Hepatocyte (in vitro differentiated cells): Measurements from ENCODE around the gene CCDC150.

Experiments
- CTCF ChIP-seq: fragments of 200-600 bp; sonication (generic); IDR thresholded peaks from 2 replicates; pipeline ENCODE4 v1.5.1; 2016; ENCODE audit warnings: antibody characterized with exemption, mild to moderate bottlenecking; ENCODE audit not compliant: poor library complexity
- EZH2 ChIP-seq: fragments of 200-600 bp; sonication (generic); IDR thresholded peaks from 2 replicates; pipeline ENCODE4 v1.6.1; 2016; ENCODE audit warnings: antibody characterized with exemption, mild to moderate bottlenecking, borderline replicate concordance
- EZH2phosphoT487 ChIP-seq: fragments of 200-600 bp; sonication (generic); IDR thresholded peaks from one replicate; pipeline ENCODE4 v1.6.1; 2018; ENCODE audit warnings: antibody characterized with exemption, mild to moderate bottlenecking, low read depth, moderate library complexity; ENCODE audit not compliant: unreplicated experiment, severe bottlenecking

GRCh38 chr2:196712867-196713266 is 73.4 kb downstream of the CCDC150 start:
- no peak for TF ChIP-seq EZH2
- TF ChIP-seq CTCF = no peak
- no peak for TF ChIP-seq EZH2phosphoT487
